ENCODE measurements around the gene ST6GALNAC1. TPM values are rescaled to one million over a fixed set of nuclear protein-coding genes. Genes with fewer than 3 reads are reported as not detected.

The ST6GALNAC1 gene
- total and polyA plus RNA-seq, 8 donors: 0.34 to 4.9 (median 1.2) TPM

DNA sequence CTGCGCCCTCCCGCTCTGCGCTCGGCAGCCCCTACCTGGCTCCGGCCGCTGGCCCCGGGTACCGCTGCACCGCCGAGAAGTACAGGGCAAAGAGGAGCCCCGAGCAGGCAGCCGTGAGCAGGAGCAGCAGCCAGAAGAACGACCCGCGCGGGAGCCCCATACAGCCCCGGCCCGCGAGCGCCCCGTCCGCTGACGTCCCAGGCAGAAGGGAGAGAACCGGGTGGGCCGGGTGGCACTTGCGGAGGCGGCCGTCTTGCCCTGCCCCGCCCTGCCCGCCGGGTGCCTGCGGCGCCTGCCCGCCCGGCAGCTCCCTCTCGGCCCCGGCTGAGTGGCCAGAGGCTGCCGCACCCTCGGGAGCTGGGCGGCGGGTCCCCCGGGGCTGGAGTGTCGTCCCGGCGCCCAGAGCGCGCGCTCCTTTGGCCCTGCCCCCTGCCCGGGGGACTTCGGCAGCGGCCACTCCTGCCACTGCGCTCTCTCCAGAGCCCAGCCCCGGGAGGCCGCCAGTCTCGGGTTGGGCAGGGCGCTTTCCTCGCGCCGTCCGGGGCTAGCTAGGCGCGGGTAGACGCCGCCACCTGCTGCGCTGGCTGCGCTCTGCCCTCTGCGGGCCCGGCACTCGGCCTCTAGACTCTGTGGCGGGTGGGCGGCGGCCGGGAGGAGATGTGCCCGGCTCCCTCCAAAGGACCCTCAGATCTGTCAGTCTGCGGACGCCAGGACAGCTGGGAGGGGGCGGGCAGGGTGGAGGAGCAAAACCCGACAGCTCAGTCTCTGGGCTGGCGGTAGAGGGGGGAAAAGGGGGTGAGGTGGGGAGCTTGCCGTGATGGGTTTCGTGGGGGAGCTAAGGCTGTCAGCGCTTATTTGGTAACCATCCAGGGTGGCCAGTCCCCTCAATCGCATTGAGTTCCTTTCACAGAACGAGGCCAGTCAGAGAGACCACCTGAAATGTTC, 57.6 kb downstream of the ST6GALNAC1 start, which contains the start of gene ST6GALNAC2:
Gene ST6GALNAC2 (minus strand): TSS at position 212 of the 945 bp plus-strand sequence. CDS start 52 bp downstream, at position 160.
- TF ChIP-seq, protein P1, sequence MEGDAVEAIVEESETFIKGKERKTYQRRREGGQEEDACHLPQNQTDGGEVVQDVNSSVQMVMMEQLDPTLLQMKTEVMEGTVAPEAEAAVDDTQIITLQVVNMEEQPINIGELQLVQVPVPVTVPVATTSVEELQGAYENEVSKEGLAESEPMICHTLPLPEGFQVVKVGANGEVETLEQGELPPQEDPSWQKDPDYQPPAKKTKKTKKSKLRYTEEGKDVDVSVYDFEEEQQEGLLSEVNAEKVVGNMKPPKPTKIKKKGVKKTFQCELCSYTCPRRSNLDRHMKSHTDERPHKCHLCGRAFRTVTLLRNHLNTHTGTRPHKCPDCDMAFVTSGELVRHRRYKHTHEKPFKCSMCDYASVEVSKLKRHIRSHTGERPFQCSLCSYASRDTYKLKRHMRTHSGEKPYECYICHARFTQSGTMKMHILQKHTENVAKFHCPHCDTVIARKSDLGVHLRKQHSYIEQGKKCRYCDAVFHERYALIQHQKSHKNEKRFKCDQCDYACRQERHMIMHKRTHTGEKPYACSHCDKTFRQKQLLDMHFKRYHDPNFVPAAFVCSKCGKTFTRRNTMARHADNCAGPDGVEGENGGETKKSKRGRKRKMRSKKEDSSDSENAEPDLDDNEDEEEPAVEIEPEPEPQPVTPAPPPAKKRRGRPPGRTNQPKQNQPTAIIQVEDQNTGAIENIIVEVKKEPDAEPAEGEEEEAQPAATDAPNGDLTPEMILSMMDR (IDR thresholded peaks at IDR 0.05): peak in 1 of 4 donors; percentile 30
- WGBS, 2 donors: 1% methylated on average over 50 to 84 of the region's 84 CpGs
- peak; percentile 65 to 91 (median 78) for DNase-seq
- ATAC-seq: peak; percentile 89 to 93 (median 91)
- no peaks in the 10 kb centered on the region for H3K36me3 ChIP-seq
- H3K9me3 ChIP-seq: no peaks in the 10 kb centered on the region
- no peaks in the 10 kb centered on the region for H3K27me3 ChIP-seq
- H3K27ac ChIP-seq: peak within 1 kb of the TSS; percentile 63 to 77 (median 68)
- no peak for FAIRE-seq
- H3K4me3 ChIP-seq: peak within 1 kb of the TSS; percentile 31 to 67 (median 42)
- H3K4me1 ChIP-seq: no peaks in the 10 kb centered on the region
- intact Hi-C loops (cut with DNase I): no loop called here

DNA sequence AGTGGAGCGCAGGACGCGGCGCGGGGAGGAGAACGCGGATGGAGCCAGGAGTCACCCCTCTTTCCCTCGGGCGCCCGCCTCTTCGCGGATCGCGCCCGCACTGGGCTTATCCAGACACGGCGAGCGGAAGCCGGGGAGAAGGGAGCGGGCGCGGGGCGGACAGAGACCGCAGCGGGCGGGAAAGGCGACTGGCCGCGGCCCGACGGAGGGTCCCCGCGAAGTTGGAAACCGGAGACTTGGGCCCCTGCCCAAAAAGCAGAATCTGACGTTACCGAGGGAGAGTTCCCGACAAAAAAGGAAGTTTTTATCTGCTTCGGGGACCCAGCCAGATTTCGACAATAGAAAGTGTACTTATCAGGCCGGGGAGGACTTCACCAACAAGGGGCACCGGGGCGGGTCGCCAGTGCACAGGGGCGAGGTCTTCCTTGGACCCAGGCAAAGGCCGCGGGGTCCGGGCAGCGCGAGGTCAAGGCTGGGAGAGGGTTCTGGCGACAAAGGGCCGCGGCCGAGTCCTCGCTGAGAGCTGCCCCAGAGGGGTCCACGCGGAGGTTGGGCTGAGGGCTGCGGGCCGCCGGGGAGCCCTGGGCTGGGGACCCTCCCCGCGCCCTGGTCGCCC, 58.4 kb downstream of the ST6GALNAC1 start:
- intact Hi-C loops (cut with DNase I): no loop called here
- H3K36me3 ChIP-seq: no peaks in the 10 kb centered on the region
- H3K4me1 ChIP-seq: no peaks in the 10 kb centered on the region
- TF ChIP-seq, protein P1 (IDR thresholded peaks at IDR 0.05): no peak
- no peaks in the 10 kb centered on the region for H3K9me3 ChIP-seq
- no peaks in the 10 kb centered on the region for H3K27me3 ChIP-seq
- peak overlapping the region; percentile 63 to 77 (median 68) for H3K27ac ChIP-seq
- ATAC-seq: peak; percentile 30 to 68 (median 56)
- DNase-seq: peak in 1 of 6 donors; percentile 79
- H3K4me3 ChIP-seq: peak overlapping the region; percentile 31 to 67 (median 42)
- no peak for FAIRE-seq
- WGBS, 2 donors: 0 to 1% methylated on average over 52 to 62 of the region's 62 CpGs

DNA sequence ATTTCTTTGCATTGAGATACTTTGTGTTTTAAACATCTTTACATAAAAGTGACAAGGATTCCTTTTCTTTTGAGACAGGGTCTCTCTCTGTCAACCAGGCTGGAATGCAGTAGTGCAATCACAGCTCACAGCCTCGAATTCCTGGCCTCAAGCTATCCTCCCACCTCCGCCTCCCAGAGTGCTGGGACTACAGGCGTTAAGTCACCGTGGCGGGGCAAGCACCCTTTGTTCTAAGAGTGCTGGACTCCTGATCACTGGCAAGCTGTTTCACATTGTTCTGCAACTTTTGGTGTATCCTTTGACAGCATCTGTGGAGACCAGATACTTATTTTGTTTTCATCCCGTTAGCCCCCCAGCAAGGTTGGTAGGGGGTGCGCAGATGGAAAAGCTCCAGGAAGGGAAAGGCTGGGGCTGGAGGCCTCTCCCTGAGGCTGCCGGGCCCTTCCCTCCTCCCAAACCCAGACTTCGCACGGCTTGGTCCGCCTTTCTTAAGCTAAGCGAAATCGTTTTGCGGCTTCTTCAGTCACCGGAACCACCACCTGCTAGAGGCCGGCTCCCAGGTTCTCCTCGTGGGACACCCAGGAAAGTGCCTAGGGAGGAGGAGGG, 59.0 kb downstream of the ST6GALNAC1 start:
- TF ChIP-seq, protein P1 (IDR thresholded peaks at IDR 0.05): no peak
- intact Hi-C loops (cut with DNase I): no loop called here
- H3K9me3 ChIP-seq: no peaks in the 10 kb centered on the region
- H3K36me3 ChIP-seq: no peaks in the 10 kb centered on the region
- FAIRE-seq (no peak), DNase-seq (no peak), ATAC-seq (no peak)
- no peaks in the 10 kb centered on the region for H3K4me1 ChIP-seq
- 25 to 30% methylated on average over 17 of the region's 17 CpGs for WGBS, 2 donors
- H3K27ac ChIP-seq: peak overlapping the region; percentile 63 to 77 (median 68)
- H3K27me3 ChIP-seq: no peaks in the 10 kb centered on the region
- peak overlapping the region; percentile 31 to 67 (median 42) for H3K4me3 ChIP-seq

DNA sequence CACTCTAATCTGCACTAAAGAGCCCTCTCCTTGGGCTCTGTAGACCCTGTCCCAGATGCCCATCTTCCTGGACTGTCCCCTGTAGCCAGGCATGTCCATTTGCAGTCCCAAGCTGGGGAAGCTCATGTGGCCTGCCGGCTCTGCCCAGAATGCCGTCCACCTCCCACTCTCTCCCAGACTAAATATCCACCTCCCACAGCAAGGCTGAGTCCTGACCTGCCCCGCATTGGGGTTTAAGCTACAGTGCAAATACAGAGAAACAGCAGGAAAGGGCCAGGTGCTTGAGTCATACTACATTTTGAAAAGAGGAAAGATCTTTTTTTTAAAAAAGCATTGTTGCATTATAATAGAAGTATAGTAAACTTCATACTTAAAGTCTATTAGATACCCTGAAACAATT, 60.9 kb downstream of the ST6GALNAC1 start:
- no peak for ATAC-seq
- DNase-seq: no peak
- WGBS, 2 donors: 27 to 31% methylated on average over 3 of the region's 3 CpGs
- H3K27me3 ChIP-seq: no peaks in the 10 kb centered on the region
- no peak overlapping the region for H3K4me3 ChIP-seq
- no peaks in the 10 kb centered on the region for H3K9me3 ChIP-seq
- no peak for FAIRE-seq
- H3K4me1 ChIP-seq: no peaks in the 10 kb centered on the region
- H3K36me3 ChIP-seq: no peaks in the 10 kb centered on the region
- TF ChIP-seq, protein P1 (IDR thresholded peaks at IDR 0.05): no peak
- intact Hi-C loops (cut with DNase I): no loop called here
- no peak overlapping the region for H3K27ac ChIP-seq

Measured in pancreas (tissue), 10 donors.